ENCODE data around the gene BCAS3.
"Not testable (repeated sequence)": the region's sequence is repeated elsewhere in the genome, so short reads cannot be mapped to it uniquely, and the experiment has no call there.

BCAS3 gene

DNA sequence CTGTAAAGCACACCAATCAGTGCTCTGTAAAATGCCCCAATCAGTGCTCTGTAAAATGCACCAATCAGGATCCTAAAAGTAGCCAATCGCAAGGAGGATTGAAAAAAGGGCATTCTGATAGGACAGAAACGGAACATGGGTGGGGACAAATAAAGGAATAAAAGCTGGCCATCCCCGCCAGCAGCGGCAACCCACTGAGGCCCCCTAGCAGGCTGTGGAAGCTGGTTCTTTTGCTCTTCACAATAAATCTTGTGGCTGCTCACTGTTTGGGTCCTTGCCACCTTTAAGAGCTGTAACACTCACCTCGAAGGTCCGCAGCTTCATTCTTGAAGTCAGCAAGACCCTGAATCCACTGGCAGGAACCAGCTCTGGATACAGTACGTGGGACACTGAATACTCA, 559.6 kb downstream of the BCAS3 start:
- DNase-seq: no peak

GRCh38 chr17:61238455-61238933, 560.8 kb downstream of the BCAS3 start:
- no peak for DNase-seq

DNA sequence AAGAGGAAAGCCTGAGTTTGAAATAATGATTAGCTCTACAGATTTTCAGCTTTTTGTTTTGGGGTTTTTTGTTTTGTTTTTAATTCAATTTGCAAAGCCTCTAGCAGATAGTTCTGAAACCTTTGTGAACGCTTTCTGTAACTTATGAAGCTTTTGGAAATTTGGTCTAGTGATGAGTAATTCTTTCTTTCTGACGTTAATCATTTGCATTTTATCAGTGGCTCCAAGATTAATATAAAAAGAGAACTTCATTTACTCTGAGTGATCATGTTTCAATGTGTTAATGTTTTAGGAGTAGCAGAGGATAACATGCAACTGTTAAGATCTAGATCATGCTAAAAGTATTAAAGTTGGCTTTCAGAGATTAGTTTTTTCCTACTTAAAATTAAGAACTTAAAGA, 561.7 kb downstream of the BCAS3 start:
- no peak for DNase-seq

- no peak for DNase-seq
These were observed 562.3 kb downstream of the BCAS3 start for GRCh38 chr17:61239953-61240352.

DNA sequence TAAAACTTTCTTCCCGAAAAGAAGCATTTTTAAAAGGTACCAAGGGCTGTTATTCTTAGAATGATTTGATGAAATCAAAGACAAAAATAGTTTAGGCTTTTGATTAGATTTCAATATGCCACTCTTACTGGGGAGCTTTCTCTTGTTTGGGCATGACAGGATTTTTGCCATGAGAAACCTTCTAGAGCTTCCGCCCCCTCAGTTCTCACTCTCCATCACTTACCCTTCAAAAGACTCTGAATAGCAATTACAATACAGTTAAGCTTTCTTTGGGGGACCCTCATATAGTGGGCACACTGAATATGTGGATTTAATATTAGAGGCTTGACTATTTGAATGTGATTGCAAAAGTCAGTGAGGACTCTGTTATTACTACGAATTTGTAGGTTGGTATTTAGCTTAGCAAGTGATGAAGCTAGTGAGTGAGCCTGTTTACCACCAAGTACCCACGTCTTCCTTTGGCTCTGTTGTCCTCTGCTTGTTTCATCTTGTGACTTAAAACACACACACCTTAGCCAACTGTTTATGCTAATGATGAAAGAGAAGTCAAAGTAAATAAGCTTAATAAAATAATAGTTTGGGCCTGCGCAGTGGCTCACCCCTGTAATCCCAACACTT, 563.3 kb downstream of the BCAS3 start:
- DNase-seq: no peak

DNA sequence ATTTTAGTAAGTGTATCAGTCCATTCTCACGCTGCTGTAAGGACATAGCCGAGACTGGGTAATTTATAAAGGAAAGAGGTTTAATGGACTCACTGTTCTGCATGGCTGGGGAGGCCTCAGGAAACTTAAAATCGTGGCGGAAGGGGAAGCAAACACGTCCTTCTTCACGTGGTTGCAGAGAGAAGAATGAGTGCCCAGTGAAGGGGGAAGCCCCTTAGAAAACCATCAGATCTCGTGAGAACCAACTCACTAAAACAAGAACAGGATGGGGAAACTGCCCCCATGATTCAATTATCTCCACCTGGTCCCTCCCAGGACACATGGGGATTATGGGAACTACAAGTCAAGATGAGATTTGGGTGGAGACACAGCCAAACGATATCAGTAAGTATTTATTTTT, 567.3 kb downstream of the BCAS3 start:
- DNase-seq: not testable (repeated sequence)

GRCh38 chr17:61245706-61246135, 568.1 kb downstream of the BCAS3 start:
- DNase-seq: no peak

GRCh38 chr17:61247439-61247838, 569.8 kb downstream of the BCAS3 start:
- DNase-seq: no peak

- no peak for DNase-seq
These were observed 570.7 kb downstream of the BCAS3 start for GRCh38 chr17:61248399-61248798.

DNA sequence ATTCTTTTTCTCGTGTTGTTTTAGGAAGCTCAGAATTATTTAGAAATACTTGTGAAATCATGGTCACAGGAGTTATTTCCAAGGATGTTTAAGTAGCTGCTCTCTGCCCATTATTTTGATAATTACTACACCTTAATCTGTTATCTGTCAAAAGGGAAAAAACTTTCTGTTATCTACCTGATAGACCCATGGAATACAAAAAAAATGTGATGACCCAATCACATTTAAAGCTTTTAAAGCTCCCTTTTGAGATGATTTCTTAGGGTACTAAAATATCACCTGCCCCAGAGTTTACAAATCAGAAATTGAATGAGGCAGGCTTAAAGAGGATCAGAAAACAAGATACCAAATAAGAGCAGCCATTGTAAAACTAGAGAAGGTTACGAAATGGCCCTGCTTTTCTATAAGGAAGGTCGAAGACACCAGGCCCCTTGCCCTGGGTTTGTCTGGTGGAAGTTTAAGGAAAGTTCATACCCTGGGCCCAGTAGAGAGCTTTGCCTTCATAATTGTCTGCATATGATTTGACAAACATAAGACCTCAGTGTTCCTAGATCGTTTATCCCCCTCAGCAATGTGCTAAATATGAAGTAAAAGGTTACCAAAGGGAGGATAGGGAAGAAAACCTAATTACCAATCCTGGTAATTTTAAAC, 572.1 kb downstream of the BCAS3 start:
- no peak for DNase-seq

DNA sequence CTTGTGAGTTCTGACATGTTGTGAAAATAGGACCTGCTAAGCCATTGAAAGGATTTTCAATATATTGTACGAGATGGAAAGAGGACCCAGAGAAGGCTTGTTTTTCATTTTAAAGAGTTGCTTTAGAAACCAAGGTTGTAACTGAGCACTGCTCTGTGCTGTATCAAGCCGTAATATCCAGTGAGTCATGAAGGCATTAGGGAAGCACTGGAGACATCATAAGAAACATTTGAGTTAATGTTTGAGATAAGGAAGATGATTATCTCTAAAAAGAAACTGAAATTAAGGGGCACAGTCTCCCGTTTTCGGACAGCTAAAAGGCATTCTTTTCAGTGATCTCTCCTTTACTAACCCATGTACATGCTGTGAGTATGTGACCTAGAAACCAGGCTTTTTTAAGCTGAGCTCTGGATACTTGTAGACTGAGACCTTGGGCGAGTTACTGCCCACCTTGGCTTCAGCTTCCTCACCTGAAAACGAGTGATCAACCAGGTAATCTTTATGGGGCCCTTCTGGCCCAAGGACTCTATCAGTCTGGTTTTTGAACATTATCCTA, 572.8 kb downstream of the BCAS3 start:
- DNase-seq: no peak

DNA sequence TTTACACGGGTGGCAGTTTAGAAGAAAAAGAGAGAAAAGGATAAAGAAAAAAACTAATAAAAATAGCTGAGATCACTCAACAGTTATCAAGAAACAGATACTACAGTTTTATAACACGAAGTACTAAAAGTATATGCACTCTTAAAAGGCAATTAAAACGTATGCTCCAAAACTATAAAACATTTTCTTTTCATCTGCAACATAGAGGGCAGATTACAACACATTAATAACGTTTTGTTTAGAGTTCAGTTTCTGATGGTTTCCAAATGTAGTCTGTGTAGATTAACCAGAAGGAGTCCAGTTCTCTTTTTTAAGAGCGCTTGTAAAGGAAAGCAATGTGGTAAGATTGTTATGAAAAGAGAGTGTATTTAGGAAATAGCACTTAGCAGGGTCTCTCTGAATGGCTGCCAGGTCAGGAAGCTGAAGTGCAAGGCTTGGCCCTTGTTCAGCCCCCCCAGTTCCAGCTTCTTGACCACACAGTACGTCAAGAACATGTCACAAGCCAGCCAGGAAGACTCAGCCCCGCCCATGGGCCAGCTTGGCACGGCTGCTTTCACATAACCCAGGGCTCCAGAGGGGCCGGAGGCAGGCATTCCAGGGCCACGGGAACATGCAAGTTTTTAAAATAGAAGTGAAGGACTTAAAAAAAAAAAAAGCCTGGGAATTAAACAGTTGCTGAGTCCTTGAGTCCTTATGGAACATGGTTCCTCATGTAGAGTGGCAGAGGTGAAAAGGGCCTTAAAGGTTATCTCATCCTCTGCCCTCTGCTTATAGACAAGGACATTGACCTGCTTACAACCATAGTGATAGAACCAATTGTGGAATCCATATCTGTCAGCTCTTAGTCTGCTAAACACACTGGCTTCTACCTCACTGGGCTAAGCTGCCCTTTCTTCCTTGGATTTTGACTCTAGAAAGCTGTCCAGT, 574.6 kb downstream of the BCAS3 start:
- no peak for DNase-seq

GRCh38 chr17:61253362-61253761, 575.7 kb downstream of the BCAS3 start:
- DNase-seq: no peak

DNA sequence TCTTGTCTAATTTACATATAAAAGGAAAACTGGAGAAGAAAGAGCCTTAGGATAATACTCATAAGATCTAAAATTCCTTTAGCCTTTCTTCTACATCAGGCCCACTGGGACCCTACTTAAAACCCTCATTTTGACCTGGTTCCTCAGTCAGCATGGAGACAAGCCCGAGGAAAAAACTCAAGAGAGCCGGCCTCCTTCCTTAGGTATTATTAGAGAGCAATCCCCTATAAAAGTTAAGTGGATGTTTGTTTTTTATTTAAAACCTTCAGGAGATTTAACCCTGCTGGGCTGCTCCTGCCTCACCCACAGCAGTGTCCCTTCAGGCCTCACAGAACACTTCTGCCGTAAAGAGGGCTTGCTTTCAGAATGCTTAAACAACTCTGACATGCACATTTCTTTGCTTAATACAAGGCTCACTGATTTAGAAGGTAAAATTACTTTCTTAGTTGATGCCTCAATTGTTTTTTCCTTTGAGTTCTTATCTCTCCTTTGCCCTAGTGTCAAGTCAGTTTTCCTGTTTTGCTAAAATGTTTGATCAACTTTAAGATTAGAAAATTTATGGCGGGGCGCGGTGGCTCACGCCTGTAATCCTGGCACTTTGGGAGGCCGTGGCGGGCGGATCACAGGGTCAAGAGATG, 576.4 kb downstream of the BCAS3 start:
- DNase-seq: no peak

DNA sequence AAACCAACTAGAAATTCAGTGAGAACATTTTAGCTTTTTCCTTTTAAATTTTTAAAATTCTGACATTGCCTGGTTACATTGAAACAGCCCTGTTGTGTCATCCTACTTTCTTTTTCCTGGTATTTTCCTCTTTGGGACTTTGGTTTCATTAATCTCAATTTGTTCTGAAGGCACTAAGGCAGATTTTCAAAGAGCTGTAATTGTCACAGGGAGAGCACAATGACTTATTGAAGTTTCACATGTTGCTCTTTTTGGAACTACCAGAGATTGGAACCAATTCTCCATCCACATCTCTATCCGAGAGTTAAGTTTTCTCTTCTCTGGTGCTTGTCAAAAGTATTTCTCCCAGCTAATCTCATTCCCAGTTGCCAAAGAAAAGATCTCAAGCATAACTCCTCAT, 577.3 kb downstream of the BCAS3 start:
- DNase-seq: no peak

DNA sequence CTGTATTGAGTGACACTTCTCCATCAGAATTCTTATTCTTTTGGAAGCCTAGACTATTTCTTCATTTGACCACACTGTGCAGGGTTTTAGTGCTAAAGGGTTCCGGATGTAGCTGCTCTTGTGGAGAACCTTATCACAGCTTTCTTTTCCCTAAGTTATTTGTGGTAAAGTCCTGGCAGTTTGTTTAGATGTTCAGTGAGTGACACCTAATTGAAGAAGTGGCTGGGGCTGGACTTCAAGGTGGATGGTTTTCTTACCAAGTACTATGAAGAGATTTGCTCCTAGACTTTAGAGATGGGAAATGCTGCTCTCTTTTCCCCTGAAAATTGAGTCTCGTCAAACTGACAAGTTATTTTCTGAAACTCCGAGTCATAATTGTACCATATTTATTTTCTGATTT, 578.0 kb downstream of the BCAS3 start:
- DNase-seq: no peak

- DNase-seq: no peak
These were observed 581.7 kb downstream of the BCAS3 start for GRCh38 chr17:61259360-61259759.

- DNase-seq: no peak
These were observed 582.6 kb downstream of the BCAS3 start for GRCh38 chr17:61260071-61260797.

DNA sequence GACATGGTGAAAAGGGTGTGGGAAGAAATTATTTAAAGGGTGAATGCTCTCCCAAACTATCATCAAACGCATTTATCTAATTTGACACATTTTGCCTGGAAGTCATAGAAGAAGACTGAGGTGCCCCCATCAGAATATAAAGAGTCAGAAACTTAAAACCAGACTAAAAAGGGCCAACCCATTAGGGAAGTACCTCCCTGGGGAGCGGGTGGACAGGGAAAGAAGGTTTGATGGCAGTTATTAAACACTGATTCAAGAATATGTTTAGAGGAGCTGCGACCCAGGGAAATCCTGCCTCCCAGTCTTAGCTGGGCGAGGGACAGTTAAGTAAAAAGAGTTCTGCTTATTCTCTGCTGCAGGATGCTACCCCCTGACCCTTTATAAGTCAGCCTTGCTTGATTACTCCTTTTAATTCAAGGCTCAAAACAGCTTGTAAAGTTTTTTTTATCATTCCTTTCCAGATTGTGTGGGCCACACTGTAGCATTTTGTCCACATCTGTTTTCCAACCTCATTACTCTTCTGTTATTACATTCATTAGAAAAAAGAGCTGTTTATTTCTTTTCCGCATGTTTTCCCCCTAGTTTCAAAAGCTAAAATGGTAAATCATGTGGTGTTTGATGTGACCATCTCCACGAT, 583.5 kb downstream of the BCAS3 start:
- no peak for DNase-seq

GRCh38 chr17:61265397-61265796, 587.7 kb downstream of the BCAS3 start:
- no peak for DNase-seq

DNA sequence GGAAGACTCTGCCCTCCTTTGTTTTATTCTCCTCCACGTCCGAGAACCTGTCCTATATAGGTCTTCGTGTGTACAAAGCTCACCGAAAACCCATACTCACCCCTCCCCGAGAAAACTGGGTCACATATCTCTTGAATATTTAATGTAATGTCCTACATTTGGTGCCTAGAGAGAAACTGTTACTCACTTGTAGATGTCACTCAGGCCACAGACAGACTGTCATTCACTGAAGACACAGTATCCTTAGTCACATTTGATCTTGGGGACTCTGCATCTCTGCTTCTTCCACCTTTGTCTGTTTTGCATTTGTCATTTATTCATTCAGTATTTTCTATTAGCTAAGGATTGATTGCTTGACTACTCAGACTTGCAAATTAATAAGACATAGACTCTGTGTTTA, 590.2 kb downstream of the BCAS3 start:
- DNase-seq: no peak

- DNase-seq: no peak
These were observed 597.7 kb downstream of the BCAS3 start for GRCh38 chr17:61275395-61275794.
